HFF-Myc (cell line): ENCODE data around the gene SLC37A4.
"Not testable (repeated sequence)": the region's sequence is repeated elsewhere in the genome, so short reads cannot be mapped to it uniquely, and the experiment has no call there.

ENCODE experiments used
- DNase-seq: peaks from one replicate; pipeline ENCODE4 v3.0.0-alpha.2; 2011; ENCODE audit warnings: low read depth; ENCODE audit errors: extremely low read depth
- H3K4me3 ChIP-seq: replicated peaks from 2 replicates; pipeline ENCODE4 v1.5.1; 2011; ENCODE audit warnings: low read depth, mild to moderate bottlenecking, control low read depth, low read length
- CTCF ChIP-seq: IDR thresholded peaks from 2 replicates; pipeline ENCODE4 v1.5.1; 2012; ENCODE audit warnings: mild to moderate bottlenecking, low read depth, low read length, control low read depth; ENCODE audit errors: missing control alignments

The SLC37A4 gene

GRCh38 chr11:119041821-119042514 is 11.3 kb upstream of the SLC37A4 start:
- TF ChIP-seq CTCF = no peak
- DNase-seq = no peak
- no peak overlapping the region for H3K4me3 ChIP-seq

- not testable (repeated sequence) for H3K4me3 ChIP-seq, DNase-seq
These were observed 8.8 kb upstream of the SLC37A4 start for GRCh38 chr11:119039471-119039870.

- no peak for DNase-seq
- no peak overlapping the region for H3K4me3 ChIP-seq
- no peak for TF ChIP-seq CTCF
These were observed 8.2 kb upstream of the SLC37A4 start for GRCh38 chr11:119038884-119039283.

GRCh38 chr11:119034813-119035212 is 4.1 kb upstream of the SLC37A4 start:
- no peak for TF ChIP-seq CTCF
- no peak for DNase-seq

GRCh38 chr11:119033421-119033820 is 2.7 kb upstream of the SLC37A4 start:
- H3K4me3 ChIP-seq, DNase-seq: not testable (repeated sequence)

More at GRCh38 chr11:119034813-119035212, 4.1 kb upstream of the SLC37A4 start:
- no peak overlapping the region for H3K4me3 ChIP-seq

GRCh38 chr11:119031912-119032280 is 1.2 kb upstream of the SLC37A4 start:
- no peak for DNase-seq
- H3K4me3 ChIP-seq = no peak overlapping the region
- no peak for TF ChIP-seq CTCF

GRCh38 chr11:119030029-119030328 is 698 bp downstream of the SLC37A4 start:
- H3K4me3 ChIP-seq = peak overlapping the region; percentile 77
- no peak for DNase-seq
- TF ChIP-seq CTCF = no peak

GRCh38 chr11:119029340-119030028 is 1.2 kb downstream of the SLC37A4 start:
- no peak for TF ChIP-seq CTCF
- peak overlapping the region; percentile 77 for H3K4me3 ChIP-seq
- DNase-seq = no peak
